Mesothelial cell of epicardium (in vitro differentiated cells): ENCODE results near the gene OXSR1. TPM values are rescaled to one million over a fixed set of nuclear protein-coding genes. Genes with fewer than 3 reads are reported as not detected.

Source experiments
- DNase-seq, 2 experiments: peaks; one replicate each; pipeline ENCODE4 v3.0.0; 2021; ENCODE audit warnings: low spot score in 2 of 2; ENCODE audit not compliant: unreplicated experiment in 2 of 2
- H3K27ac Mint-ChIP-seq: 2 replicates; pipeline ENCODE4 v1.8.0; 2021; ENCODE audit warnings: mixed read lengths
- H3K27me3 Mint-ChIP-seq: 2 replicates; pipeline ENCODE4 v1.8.0; 2021; ENCODE audit warnings: low read depth, mixed read lengths
- H3K36me3 Mint-ChIP-seq: 2 replicates; pipeline ENCODE4 v1.8.0; 2021; ENCODE audit warnings: mixed read lengths
- H3K4me1 Mint-ChIP-seq: 2 replicates; pipeline ENCODE4 v1.8.0; 2021; ENCODE audit warnings: mixed read lengths
- H3K4me3 Mint-ChIP-seq: 2 replicates; pipeline ENCODE4 v1.8.0; 2021; ENCODE audit warnings: mild to moderate bottlenecking, moderate library complexity, mixed read lengths
- H3K9me3 Mint-ChIP-seq: 2 replicates; pipeline ENCODE4 v1.8.0; 2021; ENCODE audit warnings: mixed read lengths
- CTCF ChIP-seq: fragments of 200-600 bp; sonication (generic); IDR thresholded peaks from one replicate; pipeline ENCODE4 v1.5.0; 2021; ENCODE audit warnings: antibody characterized with exemption; ENCODE audit not compliant: unreplicated experiment
- total RNA-seq: library from RNA; stranded (reverse); gene quantifications from 3 replicates; pipeline ENCODE4 v1.2.1, GENCODE V29; 2021

The OXSR1 gene
- total RNA-seq, 1 donor from 2014 or later, result 42.6 TPM

GRCh38 chr3:38164643-38164951 lies 740 bp upstream of the OXSR1 start:
- H3K27me3 Mint-ChIP-seq, result no peaks in the 10 kb centered on the region
- H3K4me3 Mint-ChIP-seq, result peak overlapping the region; percentile 89
- no peaks in the 10 kb centered on the region for H3K36me3 Mint-ChIP-seq
- peaks cover 25% of the 10 kb centered on the region for H3K4me1 Mint-ChIP-seq
- no peak for DNase-seq
- no peaks in the 10 kb centered on the region for H3K9me3 Mint-ChIP-seq
- TF ChIP-seq CTCF, result no peak
- H3K27ac Mint-ChIP-seq, result peak overlapping the region; percentile 100

GRCh38 chr3:38165722-38166387 lies 518 bp downstream of the OXSR1 start:
- Mint-ChIP-seq H3K4me1 (peaks cover 25% of the 10 kb centered on the region), H3K27ac (peak overlapping the region; percentile 100), H3K27me3 (no peaks in the 10 kb centered on the region), H3K36me3 (no peaks in the 10 kb centered on the region), H3K9me3 (no peaks in the 10 kb centered on the region), H3K4me3 (peak overlapping the region; percentile 89)
- DNase-seq, result no peak
- no peak for TF ChIP-seq CTCF

- no peaks in the 10 kb centered on the region for H3K27me3 Mint-ChIP-seq
- H3K9me3 Mint-ChIP-seq, result no peaks in the 10 kb centered on the region
- peak overlapping the region; percentile 10 for H3K27ac Mint-ChIP-seq
- no peaks in the 10 kb centered on the region for H3K36me3 Mint-ChIP-seq
- H3K4me1 Mint-ChIP-seq, result peaks cover 25% of the 10 kb centered on the region
- no peak for DNase-seq
- TF ChIP-seq CTCF, result no peak
- peak overlapping the region; percentile 29 for H3K4me3 Mint-ChIP-seq
Measured at GRCh38 chr3:38167591-38167990, 2.3 kb downstream of the OXSR1 start.

GRCh38 chr3:38168151-38169026 lies 3.1 kb downstream of the OXSR1 start:
- no peaks in the 10 kb centered on the region for H3K27me3 Mint-ChIP-seq
- no peaks in the 10 kb centered on the region for H3K36me3 Mint-ChIP-seq
- H3K27ac Mint-ChIP-seq, result no peak overlapping the region
- no peak for TF ChIP-seq CTCF
- no peak for DNase-seq
- peaks cover 25% of the 10 kb centered on the region for H3K4me1 Mint-ChIP-seq
- H3K4me3 Mint-ChIP-seq, result no peak overlapping the region
- H3K9me3 Mint-ChIP-seq, result no peaks in the 10 kb centered on the region

GRCh38 chr3:38169027-38169317 lies 3.6 kb downstream of the OXSR1 start:
- no peak for DNase-seq
- TF ChIP-seq CTCF, result no peak
- peaks cover 27% of the 10 kb centered on the region for H3K4me1 Mint-ChIP-seq
- H3K9me3 Mint-ChIP-seq, result no peaks in the 10 kb centered on the region
- H3K27me3 Mint-ChIP-seq, result no peaks in the 10 kb centered on the region
- no peak overlapping the region for H3K27ac Mint-ChIP-seq
- no peaks in the 10 kb centered on the region for H3K36me3 Mint-ChIP-seq
- H3K4me3 Mint-ChIP-seq, result no peak overlapping the region
